ENCODE results near the gene PSME1. TPM values are rescaled to one million over a fixed set of nuclear protein-coding genes. Genes with fewer than 3 reads are reported as not detected.

The PSME1 gene
- total RNA-seq, 1 experiment from 2014 or later, result 37.5 TPM

- Histone ChIP-seq H3K4me3 (peak overlapping the region; percentile 74), H3K36me3 (peaks cover 15% of the 10 kb centered on the region), H3K9me3 (no peaks in the 10 kb centered on the region), H3K27me3 (no peaks in the 10 kb centered on the region)
- DNase-seq, result no peak
These were observed 912 bp downstream of the PSME1 start for GRCh38 chr14:24136684-24137528.

GRCh38 chr14:24137529-24138395, 1.8 kb downstream of the PSME1 start:
- H3K4me3 ChIP-seq, result no peak overlapping the region

GRCh38 chr14:24138396-24139271, 2.6 kb downstream of the PSME1 start:
- DNase-seq, result no peak
- no peaks in the 10 kb centered on the region for H3K27me3 ChIP-seq
- H3K9me3 ChIP-seq, result no peaks in the 10 kb centered on the region
- H3K36me3 ChIP-seq, result peaks cover 18% of the 10 kb centered on the region
- H3K4me3 ChIP-seq, result no peak overlapping the region

More at GRCh38 chr14:24137529-24138395, 1.8 kb downstream of the PSME1 start:
- Histone ChIP-seq H3K9me3 (no peaks in the 10 kb centered on the region), H3K36me3 (peaks cover 17% of the 10 kb centered on the region), H3K27me3 (no peaks in the 10 kb centered on the region)
- DNase-seq, result no peak

- Histone ChIP-seq H3K36me3 (peaks cover 22% of the 10 kb centered on the region), H3K4me3 (no peak overlapping the region; the same call in 1 of the 2 replicates), H3K9me3 (no peaks in the 10 kb centered on the region), H3K27me3 (no peaks in the 10 kb centered on the region)
- DNase-seq, result no peak
These were observed 3.4 kb downstream of the PSME1 start for GRCh38 chr14:24139272-24139934.

GRCh38 chr14:24141097-24141880, 5.3 kb downstream of the PSME1 start, which contains the start of gene EMC9:
EMC9 (minus strand) TSS chr14:24141591; CDS start chr14:24141304, 287 bp downstream.
- DNase-seq, result peak; percentile 98
- Histone ChIP-seq H3K4me3 (peak within 1 kb of the TSS; percentile 78), H3K9me3 (no peaks in the 10 kb centered on the region), H3K36me3 (peaks cover 31% of the 10 kb centered on the region), H3K27me3 (no peaks in the 10 kb centered on the region)

- H3K27me3 ChIP-seq, result no peaks in the 10 kb centered on the region
- H3K4me3 ChIP-seq, result no peak overlapping the region
- no peaks in the 10 kb centered on the region for H3K9me3 ChIP-seq
- no peak for DNase-seq
- peaks cover 29% of the 10 kb centered on the region for H3K36me3 ChIP-seq
These were observed 7.5 kb downstream of the PSME1 start for GRCh38 chr14:24143511-24143910.

- Histone ChIP-seq H3K9me3 (no peaks in the 10 kb centered on the region), H3K4me3 (no peak overlapping the region), H3K27me3 (no peaks in the 10 kb centered on the region), H3K36me3 (peaks cover 27% of the 10 kb centered on the region)
- no peak for DNase-seq
These were observed 8.5 kb downstream of the PSME1 start for GRCh38 chr14:24144451-24144850.

GRCh38 chr14:24145219-24145618, 9.2 kb downstream of the PSME1 start:
- H3K9me3 ChIP-seq, result no peaks in the 10 kb centered on the region
- no peak for DNase-seq
- H3K27me3 ChIP-seq, result no peaks in the 10 kb centered on the region
- H3K4me3 ChIP-seq, result no peak overlapping the region; the same call in 1 of the 2 replicates
- H3K36me3 ChIP-seq, result peaks cover 29% of the 10 kb centered on the region

- Histone ChIP-seq H3K9me3 (no peaks in the 10 kb centered on the region), H3K4me3 (peak overlapping the region; percentile 94), H3K36me3 (peaks cover 32% of the 10 kb centered on the region), H3K27me3 (no peaks in the 10 kb centered on the region)
- no peak for DNase-seq
These were observed 9.9 kb downstream of the PSME1 start for GRCh38 chr14:24145690-24146452.

GRCh38 chr14:24146453-24146977, 10.5 kb downstream of the PSME1 start, which contains the start of gene PSME2:
PSME2 (minus strand) TSS chr14:24146610; CDS start chr14:24146581, 29 bp downstream.
- no peaks in the 10 kb centered on the region for H3K9me3 ChIP-seq
- H3K27me3 ChIP-seq, result no peaks in the 10 kb centered on the region
- H3K36me3 ChIP-seq, result peaks cover 35% of the 10 kb centered on the region
- peak within 1 kb of the TSS; percentile 94 for H3K4me3 ChIP-seq
- DNase-seq, result peak; percentile 97

GRCh38 chr14:24146978-24147760, 11.2 kb downstream of the PSME1 start, which contains the start of gene RNF31:
RNF31 (plus strand) TSS chr14:24147498; CDS start chr14:24147699, 201 bp downstream.
- Histone ChIP-seq H3K4me3 (peak within 1 kb of the TSS; percentile 94), H3K36me3 (peaks cover 35% of the 10 kb centered on the region), H3K9me3 (no peaks in the 10 kb centered on the region), H3K27me3 (no peaks in the 10 kb centered on the region)
- DNase-seq, result peak; percentile 94

GRCh38 chr14:24147761-24148428, 11.9 kb downstream of the PSME1 start:
- Histone ChIP-seq H3K27me3 (no peaks in the 10 kb centered on the region), H3K9me3 (no peaks in the 10 kb centered on the region), H3K4me3 (peak overlapping the region; percentile 94), H3K36me3 (peaks cover 32% of the 10 kb centered on the region)
- no peak for DNase-seq

All from MG63 (cell line).